A549 (cell line): ENCODE measurements around the gene ARAP2. TPM values are rescaled to one million over a fixed set of nuclear protein-coding genes. Genes with fewer than 3 reads are reported as not detected.

ENCODE experiments used
- ATAC-seq, 2 experiments: fragments of 200-7000 bp in 1 of 2; fragments of >200 bp in 1 of 2; cut with Nextera tagmentation in 1 of 2; cut with Tn5 transposase in 1 of 2; 3 replicates each; pipeline versions ENCODE4 v1.8.0 to v1.9.1; 2018 to 2020; ENCODE audit warnings: mild to moderate bottlenecking in 1 of 2, moderate library complexity in 1 of 2
- CTCF ChIA-PET: fragments of 300-600 bp; sonication (Branson Sonifier 250); formaldehyde crosslinking; extraction: SDS; loops from one replicate; lab custom pipeline; 2021; ENCODE audit warnings: antibody characterized with exemption, inconsistent platforms; lab: Yijun Ruan, JAX
- POLR2A ChIA-PET: fragments of 350-600 bp; formaldehyde crosslinking; extraction: SDS; loops from one replicate; lab custom pipeline; 2021; ENCODE audit warnings: antibody characterized with exemption, inconsistent platforms; lab: Yijun Ruan, JAX
- DNase-seq, 2 experiments: peaks; one replicate each; pipeline versions ENCODE4 v3.0.0 to v3.0.0-alpha.2; 2011 to 2016; ENCODE audit warnings: low read depth in 1 of 2, low spot score in 1 of 2
- FAIRE-seq: peaks from 2 replicates; lab custom pipeline; 2011; peaks lifted over from hg19 to GRCh38; lab: Jason Lieb, UNC
- H3K27ac ChIP-seq, 2 experiments: fragments of >200 bp; sonication (Bioruptor Twin); formaldehyde crosslinking; 3 replicates each; pipeline ENCODE4 v1.5.1; 2016 to 2017
- H3K4me1 ChIP-seq: fragments of >200 bp; sonication (Bioruptor Twin); formaldehyde crosslinking; 3 replicates; pipeline ENCODE4 v1.6.1; 2016
- H3K4me2 ChIP-seq: fragments of >200 bp; sonication (Bioruptor Twin); formaldehyde crosslinking; 3 replicates; pipeline ENCODE4 v1.6.1; 2016
- H3K4me3 ChIP-seq: fragments of >200 bp; sonication (Bioruptor Twin); formaldehyde crosslinking; 3 replicates; pipeline ENCODE4 v1.5.1; 2016
- H3K9me3 ChIP-seq: fragments of >200 bp; sonication (Bioruptor Twin); formaldehyde crosslinking; 3 replicates; pipeline ENCODE4 v1.6.1; 2016
- BHLHE40 ChIP-seq: IDR thresholded peaks from 2 replicates; pipeline ENCODE4 v1.6.1; 2012; ENCODE audit warnings: low read depth, low read length, inconsistent platforms
- CBX2 ChIP-seq: fragments of 200-600 bp; sonication (generic); IDR thresholded peaks from 2 replicates; pipeline ENCODE4 v1.6.1; 2016; ENCODE audit warnings: low read depth, mild to moderate bottlenecking, borderline replicate concordance
- EHF ChIP-seq: fragments of 250-450 bp; sonication (Bioruptor Pico); IDR thresholded peaks from 2 replicates; pipeline ENCODE4 v1.5.0; 2020; ENCODE audit warnings: mild to moderate bottlenecking
- EHMT2 ChIP-seq: fragments of 200-600 bp; sonication (generic); IDR thresholded peaks from 2 replicates; pipeline ENCODE4 v1.6.1; 2016; ENCODE audit warnings: antibody characterized with exemption, low read depth, mild to moderate bottlenecking, moderate library complexity
- EP300 ChIP-seq, 2 experiments: fragments of >200 bp; sonication (Bioruptor Twin); formaldehyde crosslinking; IDR thresholded peaks; 2 replicates in 1 of 2; 3 replicates in 1 of 2; pipeline ENCODE4 v1.6.1; 2016 to 2017
- ESRRA ChIP-seq: fragments of 150-350 bp; IDR thresholded peaks from 2 replicates; pipeline ENCODE4 v1.6.1; 2014; ENCODE audit warnings: mild to moderate bottlenecking, low read length, borderline replicate concordance
- FOXS1 ChIP-seq: fragments of 250-450 bp; sonication (Bioruptor Pico); IDR thresholded peaks from 2 replicates; pipeline ENCODE4 v1.5.0; 2020; ENCODE audit warnings: mild to moderate bottlenecking, moderate library complexity
- GATA3 ChIP-seq: IDR thresholded peaks from 2 replicates; pipeline ENCODE4 v1.6.1; 2012; ENCODE audit warnings: borderline replicate concordance
- HOXA7 ChIP-seq: fragments of 250-450 bp; sonication (Bioruptor Pico); IDR thresholded peaks from 2 replicates; pipeline ENCODE4 v1.5.0; 2020; ENCODE audit warnings: mild to moderate bottlenecking, moderate library complexity
- HOXB13 ChIP-seq: fragments of 250-450 bp; sonication (Bioruptor Pico); IDR thresholded peaks from 2 replicates; pipeline ENCODE4 v1.5.0; 2020; ENCODE audit warnings: low read depth, mild to moderate bottlenecking, moderate library complexity
- HOXB5 ChIP-seq: fragments of 250-450 bp; sonication (Bioruptor Pico); IDR thresholded peaks from 2 replicates; pipeline ENCODE4 v1.5.0; 2020; ENCODE audit warnings: mild to moderate bottlenecking, moderate library complexity
- JUNB ChIP-seq: fragments of >200 bp; sonication (Bioruptor Twin); formaldehyde crosslinking; IDR thresholded peaks from 2 replicates; pipeline ENCODE4 v1.6.1; 2016
- MAFK ChIP-seq: fragments of 450-650 bp; IDR thresholded peaks from 2 replicates; pipeline ENCODE4 v1.6.1; 2014; ENCODE audit not compliant: partially characterized antibody
- MYC ChIP-seq: IDR thresholded peaks from 2 replicates; pipeline ENCODE4 v1.6.1; 2012; ENCODE audit warnings: mild to moderate bottlenecking, inconsistent platforms, low read length, improper control_type of control experiment, borderline replicate concordance
- NFE2L2 ChIP-seq: fragments of 150-350 bp; conservative IDR thresholded peaks from 2 replicates; pipeline ENCODE4 v1.6.1; 2014; ENCODE audit warnings: low read length
- PHF8 ChIP-seq: fragments of 200-600 bp; sonication (generic); IDR thresholded peaks from 2 replicates; pipeline ENCODE4 v1.6.1; 2016; ENCODE audit warnings: low read depth, mild to moderate bottlenecking, antibody characterized with exemption, moderate library complexity, borderline replicate concordance
- POLR2A ChIP-seq: IDR thresholded peaks from 2 replicates; pipeline ENCODE4 v1.6.1; 2012; ENCODE audit warnings: mild to moderate bottlenecking, low read length
- RAD21 ChIP-seq, 2 experiments: fragments of >200 bp in 1 of 2; sonication (Bioruptor Twin) in 1 of 2; formaldehyde crosslinking in 1 of 2; IDR thresholded peaks in 1 of 2; conservative IDR thresholded peaks in 1 of 2; 2 replicates in 1 of 2; 3 replicates in 1 of 2; pipeline ENCODE4 v1.6.1; 2012 to 2018; ENCODE audit warnings: inconsistent platforms in 1 of 2
- RARB ChIP-seq: fragments of 250-450 bp; sonication (Bioruptor Pico); IDR thresholded peaks from 2 replicates; pipeline ENCODE4 v1.8.0; 2021; ENCODE audit warnings: mild to moderate bottlenecking, moderate library complexity
- RCOR1 ChIP-seq: fragments of 150-350 bp; IDR thresholded peaks from 2 replicates; pipeline ENCODE4 v1.6.1; 2014; ENCODE audit warnings: antibody characterized with exemption, low read length, low read depth
- SREBF2 ChIP-seq: fragments of 450-650 bp; IDR thresholded peaks from 2 replicates; pipeline ENCODE4 v1.6.1; 2014; ENCODE audit warnings: mild to moderate bottlenecking, moderate library complexity
- TFCP2L1 ChIP-seq: fragments of 250-450 bp; sonication (Bioruptor Pico); IDR thresholded peaks from 2 replicates; pipeline ENCODE4 v1.5.0; 2021; ENCODE audit warnings: mild to moderate bottlenecking
- TP53 ChIP-seq: fragments of 250-450 bp; sonication (Bioruptor Pico); IDR thresholded peaks from 2 replicates; pipeline ENCODE4 v1.5.0; 2021; ENCODE audit warnings: mild to moderate bottlenecking, moderate library complexity
- ZC3H11A ChIP-seq: fragments of 450-650 bp; IDR thresholded peaks from 2 replicates; pipeline ENCODE4 v1.6.1; 2014; ENCODE audit warnings: antibody characterized with exemption, mild to moderate bottlenecking
- ZNF302 ChIP-seq: fragments of 250-450 bp; sonication (Bioruptor Pico); IDR thresholded peaks from 2 replicates; pipeline ENCODE4 v1.9.0; 2021; ENCODE audit warnings: inconsistent platforms, mild to moderate bottlenecking, moderate library complexity
- ZSCAN20 ChIP-seq: fragments of 250-450 bp; sonication (Bioruptor Pico); IDR thresholded peaks from 2 replicates; pipeline ENCODE4 v1.8.0; 2022; ENCODE audit warnings: mild to moderate bottlenecking, moderate library complexity
- WGBS: methylation state at CpG from one replicate; pipeline ENCODE4 v1.1.6; 2017; ENCODE audit errors: missing lambda C conversion rate; 5-methylcytosine and 5-hydroxymethylcytosine counted together
- polyA plus RNA-seq, 4 experiments: library from polyadenylated mRNA; depleted of rRNA in 3 of 4; stranded (reverse); fragments of >200 nt; fragmentation: RNase III in 1 of 4; extraction: RNeasy Plus Mini Kit Qiagen cat#74134 plus additional on column Dnase treatment in 1 of 4; gene quantifications; 2 replicates in 3 of 4; 3 replicates in 1 of 4; pipeline ENCODE4 v1.2.3, GENCODE V29; 2011 to 2017
- TF ChIP-seq, protein P1 (sequence below): IDR thresholded peaks from 2 replicates; pipeline ENCODE4 v1.6.1; 2012
- TF ChIP-seq, protein P2 (sequence below): IDR thresholded peaks from 2 replicates; pipeline ENCODE4 v1.6.1; 2012; ENCODE audit warnings: low read depth, borderline replicate concordance
- TF ChIP-seq, protein P3 (sequence below): fragments of 250-450 bp; sonication (Bioruptor Pico); IDR thresholded peaks from 2 replicates; pipeline ENCODE4 v1.5.0; 2021; ENCODE audit warnings: mild to moderate bottlenecking, moderate library complexity, borderline replicate concordance
- TF ChIP-seq, protein P4 (sequence below): fragments of 200-600 bp; sonication (generic); IDR thresholded peaks from 2 replicates; pipeline ENCODE4 v1.6.1; 2016; ENCODE audit warnings: antibody characterized with exemption, mild to moderate bottlenecking, moderate library complexity
- TF ChIP-seq, protein P5 (sequence below): fragments of 450-650 bp; IDR thresholded peaks from 2 replicates; pipeline ENCODE4 v1.6.1; 2014; ENCODE audit warnings: antibody characterized with exemption
- TF ChIP-seq, protein P6 (sequence below): fragments of >200 bp; sonication (Bioruptor Twin); formaldehyde crosslinking; IDR thresholded peaks from 2 replicates; pipeline ENCODE4 v1.6.1; 2016
- TF ChIP-seq, protein P7 (sequence below): fragments of 150-350 bp; IDR thresholded peaks from 2 replicates; pipeline ENCODE4 v1.6.1; 2014; ENCODE audit warnings: low read depth, mild to moderate bottlenecking, low read length

Gene ARAP2
- polyA plus RNA-seq, 2 of the 4 experiments (the other 2 are of a cell fraction), result 0.34 to 0.75 TPM

DNA sequence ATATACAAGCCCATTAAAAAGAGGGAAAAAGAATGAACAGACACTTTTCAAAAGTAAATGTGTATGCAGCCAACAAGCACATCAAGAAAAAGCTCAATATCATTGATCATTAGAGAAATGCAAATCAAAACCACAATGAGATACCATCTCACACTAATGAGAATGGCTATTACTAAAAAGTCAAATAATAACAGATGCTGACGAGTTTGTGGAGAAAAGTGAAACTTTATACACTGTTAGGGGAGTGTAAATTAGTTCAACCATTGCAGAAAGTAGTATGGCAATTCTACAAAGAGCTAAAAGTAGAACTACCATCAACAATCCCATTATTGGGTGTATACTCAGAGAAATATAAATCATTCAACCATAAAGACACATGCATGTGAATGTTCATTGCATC lies 203.0 kb downstream of the ARAP2 start:
- TF ChIP-seq EHMT2, result no peak
- TF ChIP-seq EP300 (IDR thresholded peaks at IDR 0.05), result no peak
- TF ChIP-seq TP53, result no peak
- TF ChIP-seq, protein P1, sequence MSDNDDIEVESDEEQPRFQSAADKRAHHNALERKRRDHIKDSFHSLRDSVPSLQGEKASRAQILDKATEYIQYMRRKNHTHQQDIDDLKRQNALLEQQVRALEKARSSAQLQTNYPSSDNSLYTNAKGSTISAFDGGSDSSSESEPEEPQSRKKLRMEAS, result no peak
- TF ChIP-seq, protein P2, sequence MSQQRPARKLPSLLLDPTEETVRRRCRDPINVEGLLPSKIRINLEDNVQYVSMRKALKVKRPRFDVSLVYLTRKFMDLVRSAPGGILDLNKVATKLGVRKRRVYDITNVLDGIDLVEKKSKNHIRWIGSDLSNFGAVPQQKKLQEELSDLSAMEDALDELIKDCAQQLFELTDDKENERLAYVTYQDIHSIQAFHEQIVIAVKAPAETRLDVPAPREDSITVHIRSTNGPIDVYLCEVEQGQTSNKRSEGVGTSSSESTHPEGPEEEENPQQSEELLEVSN, result no peak
- TF ChIP-seq EHF, result no peak
- TF ChIP-seq, protein P3, sequence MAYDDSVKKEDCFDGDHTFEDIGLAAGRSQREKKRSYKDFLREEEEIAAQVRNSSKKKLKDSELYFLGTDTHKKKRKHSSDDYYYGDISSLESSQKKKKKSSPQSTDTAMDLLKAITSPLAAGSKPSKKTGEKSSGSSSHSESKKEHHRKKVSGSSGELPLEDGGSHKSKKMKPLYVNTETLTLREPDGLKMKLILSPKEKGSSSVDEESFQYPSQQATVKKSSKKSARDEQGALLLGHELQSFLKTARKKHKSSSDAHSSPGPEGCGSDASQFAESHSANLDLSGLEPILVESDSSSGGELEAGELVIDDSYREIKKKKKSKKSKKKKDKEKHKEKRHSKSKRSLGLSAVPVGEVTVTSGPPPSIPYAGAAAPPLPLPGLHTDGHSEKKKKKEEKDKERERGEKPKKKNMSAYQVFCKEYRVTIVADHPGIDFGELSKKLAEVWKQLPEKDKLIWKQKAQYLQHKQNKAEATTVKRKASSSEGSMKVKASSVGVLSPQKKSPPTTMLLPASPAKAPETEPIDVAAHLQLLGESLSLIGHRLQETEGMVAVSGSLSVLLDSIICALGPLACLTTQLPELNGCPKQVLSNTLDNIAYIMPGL, result no peak
- no peak for TF ChIP-seq HOXA7
- TF ChIP-seq POLR2A, result no peak
- no peak for TF ChIP-seq MYC
- TF ChIP-seq HOXB13 (CRISPR knock-in tag), result no peak
- TF ChIP-seq HOXB5 (CRISPR knock-in tag), result no peak
- TF ChIP-seq BHLHE40, result no peak
- no peak for TF ChIP-seq ZSCAN20 (CRISPR knock-in tag)
- TF ChIP-seq RAD21 (conservative IDR thresholded peaks at IDR 0.05 in 1 of 2, IDR thresholded peaks at IDR 0.05 in 1 of 2), result no peak
- TF ChIP-seq, protein P4, sequence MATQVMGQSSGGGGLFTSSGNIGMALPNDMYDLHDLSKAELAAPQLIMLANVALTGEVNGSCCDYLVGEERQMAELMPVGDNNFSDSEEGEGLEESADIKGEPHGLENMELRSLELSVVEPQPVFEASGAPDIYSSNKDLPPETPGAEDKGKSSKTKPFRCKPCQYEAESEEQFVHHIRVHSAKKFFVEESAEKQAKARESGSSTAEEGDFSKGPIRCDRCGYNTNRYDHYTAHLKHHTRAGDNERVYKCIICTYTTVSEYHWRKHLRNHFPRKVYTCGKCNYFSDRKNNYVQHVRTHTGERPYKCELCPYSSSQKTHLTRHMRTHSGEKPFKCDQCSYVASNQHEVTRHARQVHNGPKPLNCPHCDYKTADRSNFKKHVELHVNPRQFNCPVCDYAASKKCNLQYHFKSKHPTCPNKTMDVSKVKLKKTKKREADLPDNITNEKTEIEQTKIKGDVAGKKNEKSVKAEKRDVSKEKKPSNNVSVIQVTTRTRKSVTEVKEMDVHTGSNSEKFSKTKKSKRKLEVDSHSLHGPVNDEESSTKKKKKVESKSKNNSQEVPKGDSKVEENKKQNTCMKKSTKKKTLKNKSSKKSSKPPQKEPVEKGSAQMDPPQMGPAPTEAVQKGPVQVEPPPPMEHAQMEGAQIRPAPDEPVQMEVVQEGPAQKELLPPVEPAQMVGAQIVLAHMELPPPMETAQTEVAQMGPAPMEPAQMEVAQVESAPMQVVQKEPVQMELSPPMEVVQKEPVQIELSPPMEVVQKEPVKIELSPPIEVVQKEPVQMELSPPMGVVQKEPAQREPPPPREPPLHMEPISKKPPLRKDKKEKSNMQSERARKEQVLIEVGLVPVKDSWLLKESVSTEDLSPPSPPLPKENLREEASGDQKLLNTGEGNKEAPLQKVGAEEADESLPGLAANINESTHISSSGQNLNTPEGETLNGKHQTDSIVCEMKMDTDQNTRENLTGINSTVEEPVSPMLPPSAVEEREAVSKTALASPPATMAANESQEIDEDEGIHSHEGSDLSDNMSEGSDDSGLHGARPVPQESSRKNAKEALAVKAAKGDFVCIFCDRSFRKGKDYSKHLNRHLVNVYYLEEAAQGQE, result no peak
- no peak for TF ChIP-seq GATA3
- TF ChIP-seq ZC3H11A, result no peak
- no peak for TF ChIP-seq CBX2
- Histone ChIP-seq H3K4me2 (no peak overlapping the region), H3K27ac (no peak overlapping the region), H3K9me3 (no peaks in the 10 kb centered on the region), H3K4me3 (no peak overlapping the region), H3K4me1 (no peaks in the 10 kb centered on the region)
- ATAC-seq (no peak), DNase-seq (no peak), FAIRE-seq (no peak)
- whole genome bisulfite sequencing, result 0% methylated on average over 1 of the region's 1 CpG
- CTCF ChIA-PET, result no interaction called here
- POLR2A ChIA-PET, result no interaction called here

DNA sequence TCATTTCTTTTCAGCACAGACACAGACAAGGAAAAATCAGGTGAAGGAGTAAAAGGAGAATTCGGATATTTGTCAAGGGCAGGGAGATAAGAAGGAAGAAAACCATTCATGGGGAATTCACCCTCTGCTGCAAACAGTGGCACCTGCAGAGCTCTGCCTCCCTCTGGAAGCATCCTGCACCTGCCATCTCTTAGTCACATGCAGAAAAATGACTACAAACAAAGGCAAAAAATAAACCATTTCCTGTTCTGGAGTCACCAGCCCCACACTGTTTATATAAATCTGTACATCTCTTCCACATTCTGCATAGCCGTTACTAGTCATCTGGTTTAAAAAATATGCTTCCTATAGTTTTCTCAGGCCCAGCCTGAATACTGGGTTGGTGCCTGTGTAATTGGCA lies 205.3 kb downstream of the ARAP2 start:
- ChIA-PET POLR2A (no interaction called here), CTCF (no interaction called here)
- DNase-seq, result no peak
- WGBS, result 15% methylated on average over 2 of the region's 2 CpGs
- H3K4me2 ChIP-seq, result no peak overlapping the region
- H3K9me3 ChIP-seq, result no peaks in the 10 kb centered on the region
- H3K27ac ChIP-seq, result no peak overlapping the region
- no peak for ATAC-seq
- no peaks in the 10 kb centered on the region for H3K4me1 ChIP-seq
- FAIRE-seq, result no peak
- H3K4me3 ChIP-seq, result no peak overlapping the region
- TF ChIP-seq TFCP2L1 (CRISPR knock-in tag), result no peak
- no peak for TF ChIP-seq HOXA7
- no peak for TF ChIP-seq RCOR1
- no peak for TF ChIP-seq NFE2L2
- no peak for TF ChIP-seq FOXS1 (CRISPR knock-in tag)
- TF ChIP-seq PHF8, result no peak
- no peak for TF ChIP-seq ZC3H11A
- TF ChIP-seq, protein P5, sequence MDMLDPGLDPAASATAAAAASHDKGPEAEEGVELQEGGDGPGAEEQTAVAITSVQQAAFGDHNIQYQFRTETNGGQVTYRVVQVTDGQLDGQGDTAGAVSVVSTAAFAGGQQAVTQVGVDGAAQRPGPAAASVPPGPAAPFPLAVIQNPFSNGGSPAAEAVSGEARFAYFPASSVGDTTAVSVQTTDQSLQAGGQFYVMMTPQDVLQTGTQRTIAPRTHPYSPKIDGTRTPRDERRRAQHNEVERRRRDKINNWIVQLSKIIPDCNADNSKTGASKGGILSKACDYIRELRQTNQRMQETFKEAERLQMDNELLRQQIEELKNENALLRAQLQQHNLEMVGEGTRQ, result no peak
- TF ChIP-seq MAFK, result no peak
- TF ChIP-seq HOXB5 (CRISPR knock-in tag), result no peak
- TF ChIP-seq MYC, result no peak
- TF ChIP-seq RARB (CRISPR knock-in tag), result no peak
- TF ChIP-seq, protein P6, sequence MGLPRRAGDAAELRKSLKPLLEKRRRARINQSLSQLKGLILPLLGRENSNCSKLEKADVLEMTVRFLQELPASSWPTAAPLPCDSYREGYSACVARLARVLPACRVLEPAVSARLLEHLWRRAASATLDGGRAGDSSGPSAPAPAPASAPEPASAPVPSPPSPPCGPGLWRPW, result no peak
- no peak for TF ChIP-seq GATA3
- TF ChIP-seq, protein P7, sequence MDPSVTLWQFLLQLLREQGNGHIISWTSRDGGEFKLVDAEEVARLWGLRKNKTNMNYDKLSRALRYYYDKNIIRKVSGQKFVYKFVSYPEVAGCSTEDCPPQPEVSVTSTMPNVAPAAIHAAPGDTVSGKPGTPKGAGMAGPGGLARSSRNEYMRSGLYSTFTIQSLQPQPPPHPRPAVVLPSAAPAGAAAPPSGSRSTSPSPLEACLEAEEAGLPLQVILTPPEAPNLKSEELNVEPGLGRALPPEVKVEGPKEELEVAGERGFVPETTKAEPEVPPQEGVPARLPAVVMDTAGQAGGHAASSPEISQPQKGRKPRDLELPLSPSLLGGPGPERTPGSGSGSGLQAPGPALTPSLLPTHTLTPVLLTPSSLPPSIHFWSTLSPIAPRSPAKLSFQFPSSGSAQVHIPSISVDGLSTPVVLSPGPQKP, result no peak
- TF ChIP-seq ESRRA, result no peak
- no peak for TF ChIP-seq JUNB
- no peak for TF ChIP-seq ZNF302 (CRISPR knock-in tag)
- no peak for TF ChIP-seq SREBF2
